HepG2 (cell line): ENCODE measurements around the gene RER1. TPM values are rescaled to one million over a fixed set of nuclear protein-coding genes. Genes with fewer than 3 reads are reported as not detected.
A peak's percentile ranks its signal among the peaks of the same experiment; 100 is the strongest.

Source experiments
- GPN1 ChIP-seq: sonication (generic); formaldehyde crosslinking; IDR thresholded peaks from 2 replicates; pipeline ENCODE4 v1.5.1; 2020; ENCODE audit warnings: missing genetic modification reagents, borderline replicate concordance
- IRX3 ChIP-seq: sonication (generic); formaldehyde crosslinking; IDR thresholded peaks from 2 replicates; pipeline ENCODE4 v1.8.1; 2023; ENCODE audit warnings: mild to moderate bottlenecking, low read depth, missing genetic modification reagents, borderline replicate concordance
- KLF16 ChIP-seq, 2 experiments: sonication (generic) in 1 of 2; formaldehyde crosslinking in 1 of 2; IDR thresholded peaks; 2 replicates each; pipeline versions ENCODE4 v1.6.1 to v1.8.0; 2016 to 2023; ENCODE audit warnings: missing genetic modification reagents in 2 of 2, missing compliant biosample characterization in 1 of 2
- NCOR1 ChIP-seq: fragments of 200-600 bp; sonication (generic); IDR thresholded peaks from 2 replicates; pipeline ENCODE4 v1.7.0; 2017; ENCODE audit warnings: antibody characterized with exemption, low read length, borderline replicate concordance
- POGZ ChIP-seq: sonication (generic); formaldehyde crosslinking; IDR thresholded peaks from 2 replicates; pipeline ENCODE4 v1.4.0; 2020; ENCODE audit warnings: mild to moderate bottlenecking, missing genetic modification reagents
- POLR2AphosphoS5 ChIP-seq: IDR thresholded peaks from 2 replicates; pipeline ENCODE4 v1.6.1; 2012; ENCODE audit warnings: low read depth, low read length
- PRDM10 ChIP-seq: sonication (generic); formaldehyde crosslinking; IDR thresholded peaks from 2 replicates; pipeline ENCODE4 v1.4.0; 2020; ENCODE audit warnings: low read depth, missing genetic modification reagents
- RAD51 ChIP-seq: fragments of 450-650 bp; IDR thresholded peaks from 2 replicates; pipeline ENCODE4 v1.6.1; 2016; ENCODE audit warnings: borderline replicate concordance
- TSC22D2 ChIP-seq: sonication (generic); formaldehyde crosslinking; IDR thresholded peaks from 2 replicates; pipeline ENCODE4 v1.5.1; 2020; ENCODE audit warnings: missing genetic modification reagents, mild to moderate bottlenecking, borderline replicate concordance
- YEATS2 ChIP-seq: sonication (generic); formaldehyde crosslinking; IDR thresholded peaks from 2 replicates; pipeline ENCODE4 v1.4.0; 2020; ENCODE audit warnings: missing genetic modification reagents, borderline replicate concordance
- ZBTB33 ChIP-seq: sonication (generic); formaldehyde crosslinking; IDR thresholded peaks from 2 replicates; pipeline ENCODE4 v1.4.0; 2020; ENCODE audit warnings: missing genetic modification reagents
- ZBTB44 ChIP-seq: sonication (generic); formaldehyde crosslinking; IDR thresholded peaks from 2 replicates; pipeline ENCODE4 v1.4.0; 2020; ENCODE audit warnings: missing genetic modification reagents
- ZNF20 ChIP-seq: sonication (generic); formaldehyde crosslinking; IDR thresholded peaks from 2 replicates; pipeline ENCODE4 v1.4.0; 2020; ENCODE audit warnings: mild to moderate bottlenecking, moderate library complexity, missing genetic modification reagents
- ZNF232 ChIP-seq: sonication (generic); formaldehyde crosslinking; IDR thresholded peaks from 2 replicates; pipeline ENCODE4 v1.4.0; 2020; ENCODE audit warnings: missing genetic modification reagents, borderline replicate concordance
- ZNF354B ChIP-seq: sonication (generic); formaldehyde crosslinking; IDR thresholded peaks from 2 replicates; pipeline ENCODE4 v1.8.0; 2022; ENCODE audit warnings: mild to moderate bottlenecking, missing genetic modification reagents
- ZNF362 ChIP-seq: sonication (generic); formaldehyde crosslinking; IDR thresholded peaks from 2 replicates; pipeline ENCODE4 v1.4.0; 2020; ENCODE audit warnings: missing genetic modification reagents, mild to moderate bottlenecking, borderline replicate concordance
- ZNF576 ChIP-seq: sonication (generic); formaldehyde crosslinking; IDR thresholded peaks from 2 replicates; pipeline ENCODE4 v1.4.0; 2020; ENCODE audit warnings: mild to moderate bottlenecking, missing genetic modification reagents
- ZNF678 ChIP-seq: sonication (generic); formaldehyde crosslinking; IDR thresholded peaks from 2 replicates; pipeline ENCODE4 v1.4.0; 2020; ENCODE audit warnings: mild to moderate bottlenecking, missing genetic modification reagents
- polyA plus RNA-seq, 8 experiments: library from polyadenylated mRNA; depleted of rRNA in 3 of 8; stranded (reverse) in 7 of 8; unstranded in 1 of 8; fragments of >200 nt; fragmentation: Illumina TruSeq in 4 of 8; extraction: Trizol in 4 of 8; gene quantifications; 2 replicates each; pipeline versions ENCODE4 v1.2.1 to v1.2.3, GENCODE V29; 2011 to 2016; ENCODE audit warnings: low read depth in 4 of 8, missing spikeins in 1 of 8, mixed read lengths in 1 of 8; ENCODE audit not compliant: insufficient read depth in 1 of 8
- total RNA-seq, 5 experiments: library from RNA; depleted of rRNA; stranded (reverse); fragments of >200 nt; fragmentation: Illumina TruSeq; extraction: Trizol; gene quantifications; 2 replicates each; pipeline ENCODE4 v1.2.3, GENCODE V29; 2016; ENCODE audit warnings: low read depth in 1 of 5

RER1 gene
- total and polyA plus RNA-seq, 2 of the 13 experiments (the other 11 are each of a cell fraction or from before 2014, with no cell fraction given): 128 to 164 TPM

GRCh38 chr1:2391041-2391930 is at the start of gene RER1, which contains the start of gene MORN1 (continued):
- no peak for TF ChIP-seq ZNF362 (CRISPR knock-in tag)
- TF ChIP-seq ZNF354B (CRISPR knock-in tag): no peak
- no peak for TF ChIP-seq ZNF576 (CRISPR knock-in tag)
- peak in 1 of 2 experiments; percentile 54; a peak in 1 of 4 replicates for TF ChIP-seq KLF16 (CRISPR knock-in tag; IDR thresholded peaks at IDR 0.05)
- TF ChIP-seq RAD51: no peak
- TF ChIP-seq NCOR1: peak; percentile 37; the same call in 1 of the 2 replicates
- TF ChIP-seq ZNF678 (CRISPR knock-in tag): no peak
- TF ChIP-seq PRDM10 (CRISPR knock-in tag): no peak
- no peak for TF ChIP-seq GPN1 (CRISPR knock-in tag)
- TF ChIP-seq IRX3: 0 out of 2 replicates have a peak, but pooled peaks have one; percentile 65
- TF ChIP-seq ZNF232 (CRISPR knock-in tag): no peak
- TF ChIP-seq TSC22D2 (CRISPR knock-in tag): no peak
- no peak for TF ChIP-seq ZBTB33 (CRISPR knock-in tag)
- TF ChIP-seq ZBTB44 (CRISPR knock-in tag): no peak
- TF ChIP-seq YEATS2 (CRISPR knock-in tag): peak; percentile 84
- peak; percentile 72 for TF ChIP-seq POLR2AphosphoS5
- TF ChIP-seq POGZ (CRISPR knock-in tag): peak; percentile 33; the same call in 1 of the 2 replicates
- no peak for TF ChIP-seq ZNF20 (CRISPR knock-in tag)
